Fibroblast of gingiva (primary cell): ENCODE measurements around the gene CTDP1.
"Not testable (repeated sequence)": the region's sequence is repeated elsewhere in the genome, so short reads cannot be mapped to it uniquely, and the experiment has no call there.

Experiments
- DNase-seq: peaks from one replicate; pipeline ENCODE4 v3.0.0-alpha.2; 2011; ENCODE audit warnings: low read depth

The CTDP1 gene

DNA sequence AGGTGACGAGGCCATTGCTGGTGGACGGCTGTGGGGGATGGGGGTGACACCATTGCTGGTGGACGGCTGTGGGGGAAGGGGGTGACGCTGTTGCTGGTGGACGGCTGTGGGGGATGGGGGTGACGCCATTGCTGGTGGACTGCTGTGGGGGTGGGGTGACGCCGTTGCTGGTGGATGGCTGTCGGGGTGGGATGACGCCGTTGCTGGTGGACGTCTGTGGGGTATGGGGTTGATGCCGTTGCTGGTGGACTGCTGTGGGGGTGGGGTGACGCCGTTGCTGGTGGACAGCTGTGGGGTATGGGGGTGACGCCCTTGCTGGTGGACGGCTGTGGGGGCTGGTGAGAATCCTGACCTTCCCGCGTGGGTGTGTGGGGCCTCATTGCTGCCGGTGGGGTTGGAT is 47.1 kb downstream of the CTDP1 start:
- DNase-seq, result no peak

GRCh38 chr18:79727211-79727610 is 47.6 kb downstream of the CTDP1 start:
- no peak for DNase-seq

- no peak for DNase-seq
Observed at GRCh38 chr18:79728931-79729586, 49.5 kb downstream of the CTDP1 start.

- no peak for DNase-seq
Observed at GRCh38 chr18:79729611-79730010, 50.0 kb downstream of the CTDP1 start.

GRCh38 chr18:79730804-79731203 is 51.2 kb downstream of the CTDP1 start:
- DNase-seq, result no peak

DNA sequence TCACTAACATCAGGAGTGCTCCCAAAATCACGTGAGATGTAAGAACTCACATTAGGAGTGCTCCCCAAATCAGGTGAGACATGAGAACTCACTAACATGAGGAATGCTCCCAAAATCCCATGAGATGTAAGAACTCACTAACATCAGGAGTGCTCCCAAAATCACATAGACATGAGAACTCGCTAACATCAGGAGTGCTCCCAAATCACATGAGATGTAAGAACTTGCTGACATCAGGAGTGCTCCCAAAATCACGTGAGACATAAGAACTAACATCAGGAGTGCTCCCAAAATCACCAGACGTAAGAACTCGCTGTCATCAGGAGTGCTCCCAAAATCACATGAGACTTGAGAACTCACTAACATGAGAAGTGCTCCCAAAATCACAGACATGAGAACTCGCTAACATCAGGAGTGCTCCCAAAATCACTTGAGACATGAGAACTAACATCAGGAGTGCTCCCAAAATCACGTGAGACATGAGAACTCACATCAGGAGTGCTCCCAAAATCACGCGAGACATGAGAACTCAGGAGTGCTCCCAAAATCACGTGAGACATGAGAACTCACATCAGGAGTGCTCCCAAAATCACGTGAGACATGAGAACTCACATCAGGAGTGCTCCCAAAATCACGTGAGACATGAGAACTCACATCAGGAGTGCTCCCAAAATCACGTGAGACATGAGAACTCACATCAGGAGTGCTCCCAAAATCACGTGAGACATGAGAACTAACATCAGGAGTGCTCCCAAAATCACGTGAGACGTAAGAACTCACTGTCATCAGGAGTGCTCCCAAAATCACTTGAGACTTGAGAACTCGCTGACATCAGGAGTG is 52.5 kb downstream of the CTDP1 start:
- DNase-seq, result not testable (repeated sequence)

DNA sequence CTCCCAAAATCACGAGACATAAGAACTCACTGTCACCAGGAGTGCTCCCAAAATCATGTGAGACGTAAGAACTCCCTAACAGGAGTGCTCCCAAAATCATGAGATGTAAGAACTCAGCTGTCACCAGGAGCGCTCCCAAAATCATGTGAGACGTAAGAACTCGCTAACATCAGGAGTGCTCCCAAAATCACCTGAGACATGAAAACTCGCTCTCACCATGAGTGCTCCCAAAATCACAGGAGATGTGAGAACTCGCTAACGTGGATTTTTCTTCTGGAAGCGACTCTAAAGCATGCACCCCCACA is 53.1 kb downstream of the CTDP1 start:
- DNase-seq, result no peak

DNA sequence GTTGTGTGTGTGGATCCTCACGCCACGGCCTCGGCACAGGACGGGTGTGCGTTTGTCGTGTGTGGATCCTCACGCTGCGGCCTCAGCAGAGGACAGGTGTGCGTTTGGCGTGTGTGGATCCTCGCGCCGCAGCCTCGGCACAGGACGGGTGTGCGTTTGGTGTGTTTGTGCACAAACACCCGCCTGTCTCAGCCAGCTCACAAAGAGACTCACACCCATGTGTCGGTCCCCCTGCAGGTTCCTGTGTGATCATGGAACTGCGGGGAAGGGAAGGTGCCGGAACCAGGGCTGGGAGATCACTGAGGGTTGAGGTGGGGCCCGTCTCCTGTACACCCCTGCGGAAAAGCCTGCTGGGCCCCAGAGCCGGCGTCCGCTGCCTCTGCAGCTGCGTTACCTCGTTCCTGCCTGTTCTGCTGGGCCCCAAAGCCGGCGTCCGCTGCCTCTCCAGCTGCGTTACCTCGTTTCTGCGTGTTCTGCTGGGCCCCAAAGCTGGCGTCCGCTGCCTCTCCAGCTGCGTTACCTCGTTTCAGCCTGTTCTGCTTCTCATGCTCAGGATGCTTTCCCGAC is 53.6 kb downstream of the CTDP1 start:
- no peak for DNase-seq

- no peak for DNase-seq
Observed at GRCh38 chr18:79733986-79734770, 54.6 kb downstream of the CTDP1 start.

DNA sequence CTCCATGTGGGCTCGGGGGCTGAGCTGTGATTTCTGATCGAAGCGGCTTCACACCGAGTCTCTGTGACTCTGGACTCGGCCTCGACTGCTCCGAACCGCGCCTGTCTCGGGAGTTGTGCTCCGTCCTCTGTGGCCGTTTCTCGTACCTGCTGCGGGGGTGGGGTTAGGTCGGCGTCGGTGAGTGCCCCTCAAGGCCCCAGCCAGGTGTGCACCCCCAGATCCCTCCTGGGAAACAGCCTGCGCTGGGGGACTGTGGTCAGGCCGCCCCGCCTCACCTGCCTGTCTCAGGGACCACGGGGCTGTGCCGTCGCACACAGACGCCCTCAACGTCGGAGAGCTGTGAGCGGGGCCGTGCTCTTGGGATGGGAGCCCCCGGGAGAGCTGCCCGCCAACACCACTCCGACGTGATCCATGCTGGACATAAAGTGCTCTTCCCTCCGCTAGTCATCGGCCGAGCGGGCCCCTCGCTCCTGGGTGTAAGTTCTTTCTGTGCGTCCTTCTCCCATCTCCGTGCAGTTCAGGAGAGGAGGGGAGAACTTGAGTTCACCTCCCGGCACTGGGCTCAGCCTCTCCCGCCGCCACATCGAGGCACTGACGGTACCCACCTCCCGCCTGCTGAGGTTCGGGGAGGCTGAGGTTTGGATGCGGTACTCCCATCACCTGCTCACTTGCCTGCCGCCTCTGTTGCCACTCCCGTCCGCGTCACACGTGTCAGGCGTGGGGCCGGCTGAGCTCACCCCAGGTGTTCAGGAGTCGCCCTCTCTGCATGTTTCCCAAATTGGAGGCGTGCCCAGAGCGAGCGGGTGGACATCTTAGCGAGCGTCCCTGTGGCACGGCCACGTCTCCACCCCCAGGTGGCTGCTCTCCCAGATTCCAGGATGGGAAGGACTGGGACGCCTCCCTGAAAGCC is 55.7 kb downstream of the CTDP1 start:
- DNase-seq, result no peak

GRCh38 chr18:79736230-79736629 is 56.6 kb downstream of the CTDP1 start:
- no peak for DNase-seq

- DNase-seq, result no peak
Observed at GRCh38 chr18:79736846-79737245, 57.2 kb downstream of the CTDP1 start.

- DNase-seq, result no peak
Observed at GRCh38 chr18:79737426-79737825, 57.8 kb downstream of the CTDP1 start.

GRCh38 chr18:79738041-79738461 is 58.4 kb downstream of the CTDP1 start:
- no peak for DNase-seq

DNA sequence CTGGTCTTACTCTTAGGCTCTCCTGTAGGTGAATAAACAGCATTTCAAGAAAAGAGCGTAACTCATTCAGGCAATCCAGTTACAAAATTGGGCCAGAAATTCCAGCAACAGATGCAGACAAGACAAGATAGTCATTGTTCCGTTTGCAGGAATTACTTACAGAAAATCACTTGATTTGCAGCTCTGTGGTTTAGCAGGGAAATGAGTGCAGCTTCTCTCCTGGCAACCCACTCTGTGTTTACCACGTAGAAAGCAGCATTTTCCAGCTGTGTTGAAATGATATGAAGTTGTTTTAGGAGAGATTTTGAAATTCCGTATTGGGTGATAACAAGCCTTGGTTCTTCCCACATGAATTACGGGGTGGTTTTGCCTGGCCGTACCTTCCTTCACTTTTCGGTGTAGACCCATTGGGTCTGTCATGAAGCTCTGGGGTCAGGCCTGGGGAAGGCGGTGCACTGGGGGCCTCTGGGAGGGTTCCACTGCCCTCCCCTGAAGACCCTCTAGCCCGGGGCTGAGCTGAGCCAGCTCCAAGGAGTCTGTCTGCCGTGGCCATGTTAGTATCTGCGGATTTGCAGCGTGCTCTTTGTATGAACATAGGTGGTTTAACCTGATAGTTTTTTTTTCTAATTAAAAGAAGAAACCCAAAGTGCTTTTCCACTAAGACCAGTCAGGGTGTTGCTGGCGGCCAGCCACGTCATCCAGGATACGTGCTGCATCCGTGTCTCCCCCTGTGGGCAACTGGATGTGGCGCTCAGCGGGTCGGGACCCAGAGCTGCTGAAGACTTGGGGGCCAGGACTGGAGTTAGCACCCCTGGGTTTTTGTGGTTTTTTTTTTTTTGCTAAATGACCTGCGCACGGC is 59.2 kb downstream of the CTDP1 start:
- DNase-seq, result peak; percentile 45

DNA sequence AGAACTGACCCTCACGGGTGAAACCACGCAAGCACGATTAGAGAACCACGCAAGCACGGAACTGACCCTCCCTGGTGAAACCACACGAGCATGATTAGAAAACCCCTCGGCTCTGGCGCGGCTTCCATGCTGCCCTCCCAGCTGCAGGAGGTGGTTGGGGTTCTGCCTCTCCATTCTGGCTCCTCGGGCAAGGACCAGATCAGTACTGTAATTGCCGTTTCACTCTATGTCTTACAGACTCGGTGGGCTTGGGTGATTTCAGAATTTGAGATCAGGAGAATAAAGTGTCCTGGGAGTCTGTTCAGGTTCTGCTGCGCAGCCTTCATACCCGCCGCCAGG is 59.8 kb downstream of the CTDP1 start:
- no peak for DNase-seq

GRCh38 chr18:79740047-79740446 is 60.4 kb downstream of the CTDP1 start:
- not testable (repeated sequence) for DNase-seq

DNA sequence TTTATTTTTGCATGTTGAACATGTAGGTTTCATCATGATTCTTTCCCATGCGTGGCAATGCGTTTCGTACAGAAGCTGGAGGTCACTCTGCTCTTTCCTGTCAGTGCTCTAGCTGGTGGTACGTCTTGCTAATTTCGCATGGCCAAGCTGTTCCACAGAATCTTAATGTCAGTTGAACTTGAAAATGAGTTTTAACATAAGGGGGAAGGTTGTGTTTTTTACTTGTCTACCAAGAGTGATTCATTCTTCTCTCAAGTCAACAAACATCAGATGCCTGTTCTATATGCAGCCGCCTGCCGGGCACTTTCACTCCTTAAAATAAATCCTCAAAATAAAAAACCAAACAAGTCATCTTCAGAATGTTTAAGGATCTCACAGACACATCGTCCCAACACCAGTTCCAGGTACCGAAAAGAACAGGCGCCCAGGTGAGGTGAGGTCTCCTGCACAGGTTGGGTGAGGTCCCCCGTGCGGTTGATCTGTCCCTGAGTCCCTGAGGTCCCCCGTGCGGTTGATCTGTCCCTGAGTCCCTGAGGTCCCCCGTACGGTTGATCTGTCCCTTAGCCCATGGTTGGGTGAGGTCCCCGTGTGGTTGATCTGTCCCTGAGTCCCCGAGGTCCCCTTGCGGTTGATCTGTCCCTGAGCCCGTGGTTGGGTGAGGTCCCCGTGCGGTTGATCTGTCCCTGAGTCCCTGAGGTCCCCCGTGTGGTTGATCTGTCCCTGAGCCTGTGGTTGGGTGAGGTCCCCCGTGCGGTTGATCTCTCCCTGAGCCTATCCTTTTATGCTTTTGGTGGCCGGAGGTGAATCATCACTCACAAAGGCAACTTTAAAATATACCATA is 61.1 kb downstream of the CTDP1 start:
- no peak for DNase-seq

- DNase-seq, result no peak
Observed at GRCh38 chr18:79741362-79741700, 61.7 kb downstream of the CTDP1 start.

DNA sequence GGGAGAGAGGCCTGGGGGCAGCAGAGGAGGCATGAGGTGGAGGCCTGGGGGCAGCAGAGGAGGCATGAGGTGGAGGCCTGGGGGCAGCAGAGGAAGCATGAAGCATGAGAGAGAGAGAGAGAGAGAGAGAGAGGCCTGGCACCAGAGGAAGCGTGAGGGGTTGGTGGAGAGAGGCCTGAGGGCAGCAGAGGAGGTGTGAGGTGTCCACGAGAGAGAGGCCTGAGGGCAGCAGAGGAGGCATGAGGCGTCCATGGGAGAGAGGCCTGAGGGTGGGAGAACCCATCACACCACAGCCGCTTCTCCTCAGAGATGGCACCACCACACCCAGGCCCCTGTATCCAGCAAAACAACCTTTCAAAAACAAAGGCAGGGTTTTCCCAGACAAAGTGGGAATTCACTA is 62.5 kb downstream of the CTDP1 start:
- no peak for DNase-seq
